Measurements from ENCODE around the gene KCNS1. TPM values are rescaled to one million over a fixed set of nuclear protein-coding genes. Genes with fewer than 3 reads are reported as not detected.

KCNS1 gene
- total RNA-seq, 2 experiments from 2014 or later: not detected

Other genes with a start within 250 kb of the KCNS1 start
- gene YWHAB, start 215.4 kb downstream of the KCNS1 start, total RNA-seq (2014; rRNA removed; shearing (Covaris generic)): 60.5 and 72.8 TPM in 2 replicates
- gene YWHAB, start 215.4 kb downstream of the KCNS1 start, total RNA-seq (2022): 245 and 256 TPM in 2 replicates
- gene PABPC1L, start 191.1 kb downstream of the KCNS1 start, total RNA-seq (2014; rRNA removed; shearing (Covaris generic)): 48.8 and 58.7 TPM in 2 replicates
- 171 and 203 TPM in 2 replicates for gene PABPC1L, start 191.1 kb downstream of the KCNS1 start, total RNA-seq (2022)
- 35.2 and 38.6 TPM in 2 replicates for gene TOMM34, start 140.7 kb downstream of the KCNS1 start, total RNA-seq (2014; rRNA removed; shearing (Covaris generic))
- gene TOMM34, start 140.7 kb downstream of the KCNS1 start, total RNA-seq (2022): 48.2 and 50.6 TPM in 2 replicates
- 67.9 and 80.4 TPM in 2 replicates for gene STK4, start 134.6 kb downstream of the KCNS1 start, total RNA-seq (2014; rRNA removed; shearing (Covaris generic))
- 140 and 150 TPM in 2 replicates for gene STK4, start 134.6 kb downstream of the KCNS1 start, total RNA-seq (2022)
- not detected in 2 replicates for gene WFDC5, start 14.0 kb upstream of the KCNS1 start, total RNA-seq (2014; rRNA removed; shearing (Covaris generic))
- gene WFDC5, start 14.0 kb upstream of the KCNS1 start, total RNA-seq (2022): not detected in 2 replicates
- gene WFDC12, start 23.3 kb upstream of the KCNS1 start, total RNA-seq (2014; rRNA removed; shearing (Covaris generic)): not detected in 2 replicates
- gene WFDC12, start 23.3 kb upstream of the KCNS1 start, total RNA-seq (2022): not detected in 2 replicates
- not detected in 2 replicates for gene PI3, start 73.8 kb upstream of the KCNS1 start, total RNA-seq (2014; rRNA removed; shearing (Covaris generic))
- not detected in 2 replicates for gene PI3, start 73.8 kb upstream of the KCNS1 start, total RNA-seq (2022)
- not detected in 2 replicates for gene SEMG1, start 105.9 kb upstream of the KCNS1 start, total RNA-seq (2014; rRNA removed; shearing (Covaris generic))
- not detected in 2 replicates for gene SEMG1, start 105.9 kb upstream of the KCNS1 start, total RNA-seq (2022)
- gene SEMG2, start 120.2 kb upstream of the KCNS1 start, total RNA-seq (2014; rRNA removed; shearing (Covaris generic)): not detected in 2 replicates
- not detected in 2 replicates for gene SEMG2, start 120.2 kb upstream of the KCNS1 start, total RNA-seq (2022)
- not detected in 2 replicates for gene SLPI, start 153.4 kb upstream of the KCNS1 start, total RNA-seq (2014; rRNA removed; shearing (Covaris generic))
- not detected in 2 replicates for gene SLPI, start 153.4 kb upstream of the KCNS1 start, total RNA-seq (2022)
- gene RBPJL, start 205.7 kb upstream of the KCNS1 start, total RNA-seq (2014; rRNA removed; shearing (Covaris generic)): not detected in 2 replicates
- gene RBPJL, start 205.7 kb upstream of the KCNS1 start, total RNA-seq (2022): not detected in 2 replicates
- gene MATN4, start 207.2 kb upstream of the KCNS1 start, total RNA-seq (2014; rRNA removed; shearing (Covaris generic)): 0.38 TPM in 1 of 2 replicates, not detected in the other
- 0.24 TPM in 1 of 2 replicates, not detected in the other for gene MATN4, start 207.2 kb upstream of the KCNS1 start, total RNA-seq (2022)
- gene SDC4, start 247.3 kb upstream of the KCNS1 start, total RNA-seq (2014; rRNA removed; shearing (Covaris generic)): not detected in 2 replicates
- not detected in 2 replicates for gene SDC4, start 247.3 kb upstream of the KCNS1 start, total RNA-seq (2022)